ENCODE data around the gene CADM1.

Gene CADM1

GRCh38 chr11:115133475-115134209 lies 370.6 kb downstream of the CADM1 start:
- no peak for DNase-seq

GRCh38 chr11:115132436-115133228 lies 371.6 kb downstream of the CADM1 start:
- DNase-seq, result no peak

GRCh38 chr11:115129473-115130289 lies 374.5 kb downstream of the CADM1 start:
- DNase-seq, result no peak

GRCh38 chr11:115128226-115128625 lies 376.0 kb downstream of the CADM1 start:
- DNase-seq, result no peak

GRCh38 chr11:115127790-115128189 lies 376.4 kb downstream of the CADM1 start:
- DNase-seq, result no peak

- no peak for DNase-seq
These were observed 377.6 kb downstream of the CADM1 start for GRCh38 chr11:115126515-115127208.

- DNase-seq, result no peak
These were observed 378.1 kb downstream of the CADM1 start for GRCh38 chr11:115126092-115126491.

- DNase-seq, result no peak
These were observed 379.4 kb downstream of the CADM1 start for GRCh38 chr11:115124786-115125185.

- no peak for DNase-seq
These were observed 380.6 kb downstream of the CADM1 start for GRCh38 chr11:115123641-115124040.

- no peak for DNase-seq
These were observed 381.9 kb downstream of the CADM1 start for GRCh38 chr11:115122274-115122673.

All from activated CD4-positive, alpha-beta T cell treated with anti-CD3 and anti-CD28 coated beads for 1 hour (primary cell).